ENCODE results near the gene C20orf202. TPM values are rescaled to one million over a fixed set of nuclear protein-coding genes. Genes with fewer than 3 reads are reported as not detected.
"Not testable (repeated sequence)": the region's sequence is repeated elsewhere in the genome, so short reads cannot be mapped to it uniquely, and the experiment has no call there.

Gene C20orf202
- polyA plus RNA-seq, 4 donors: 0.22 to 0.57 (median 0.36) TPM

DNA sequence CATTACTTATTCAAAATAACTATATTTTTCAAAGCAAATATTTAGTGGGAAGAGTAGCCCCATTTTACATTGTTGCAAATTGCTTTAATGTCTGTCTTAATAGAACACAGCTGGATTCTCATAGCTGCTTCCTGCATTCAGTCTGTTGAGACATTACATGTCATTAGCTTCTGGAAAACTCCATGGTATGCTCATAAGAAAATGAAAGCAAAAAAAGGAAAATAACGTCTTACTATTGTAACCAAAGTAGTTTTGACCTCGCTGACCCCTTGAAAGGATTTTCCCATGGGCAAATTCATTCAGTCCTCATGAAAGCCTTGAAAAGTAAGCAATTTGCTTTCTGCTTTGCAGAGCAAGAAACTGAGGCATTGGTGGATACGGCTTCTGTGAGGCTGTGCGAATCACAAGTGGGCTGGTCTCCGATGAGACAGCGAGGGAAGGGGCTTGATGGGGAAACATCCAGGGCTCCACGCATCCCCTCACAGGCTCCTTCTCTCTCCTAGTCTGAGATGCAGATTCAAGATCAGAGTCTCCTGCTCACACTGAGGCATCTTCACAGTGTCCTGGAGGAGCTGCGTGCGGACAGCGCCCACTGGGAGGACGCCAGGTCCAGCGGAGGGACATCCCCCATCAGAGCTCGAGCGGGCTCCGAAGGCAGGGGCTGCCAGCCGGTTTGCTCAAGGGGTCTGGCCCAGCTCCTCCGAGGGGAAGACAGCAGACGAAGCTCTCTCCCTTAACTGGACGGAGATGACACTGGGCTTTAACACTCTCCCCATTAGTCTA, 3.3 kb downstream of the C20orf202 start:
- DNase-seq (ENCODE audit: low read depth in 4 of 4, low spot score in 2 of 4): no peak

DNA sequence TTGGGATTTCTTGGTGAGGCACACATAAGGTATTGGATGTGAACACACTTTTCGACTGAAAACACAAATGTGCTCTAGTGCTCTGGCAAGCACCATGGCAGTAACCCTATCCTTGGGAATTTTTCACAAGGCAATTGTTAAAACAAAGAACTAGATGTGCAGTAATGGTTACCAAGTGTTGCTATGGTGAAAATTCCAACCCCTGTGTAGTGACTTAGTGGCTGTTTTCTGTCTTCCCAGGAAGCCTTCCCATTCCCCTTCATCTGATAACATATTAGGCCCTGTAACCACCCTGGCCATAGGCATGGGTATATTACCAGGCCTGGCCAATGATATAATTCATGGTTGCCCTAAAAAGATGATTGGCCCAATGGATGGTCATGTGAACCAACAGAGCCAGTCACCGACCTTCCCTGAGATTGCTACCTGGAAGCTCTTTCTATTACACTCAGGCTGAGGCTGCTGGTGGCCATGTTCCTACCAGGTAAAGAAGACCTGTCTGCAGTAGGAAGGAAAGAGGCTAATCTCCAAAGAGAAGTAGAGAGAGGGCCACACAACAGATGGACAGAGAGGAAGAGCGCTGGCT, 4.1 kb downstream of the C20orf202 start:
- DNase-seq (ENCODE audit: low read depth in 4 of 4, low spot score in 2 of 4): no peak

GRCh38 chr20:1209447-1210387, 6.5 kb downstream of the C20orf202 start:
- no peak for DNase-seq (ENCODE audit: low read depth in 4 of 4, low spot score in 2 of 4)

DNA sequence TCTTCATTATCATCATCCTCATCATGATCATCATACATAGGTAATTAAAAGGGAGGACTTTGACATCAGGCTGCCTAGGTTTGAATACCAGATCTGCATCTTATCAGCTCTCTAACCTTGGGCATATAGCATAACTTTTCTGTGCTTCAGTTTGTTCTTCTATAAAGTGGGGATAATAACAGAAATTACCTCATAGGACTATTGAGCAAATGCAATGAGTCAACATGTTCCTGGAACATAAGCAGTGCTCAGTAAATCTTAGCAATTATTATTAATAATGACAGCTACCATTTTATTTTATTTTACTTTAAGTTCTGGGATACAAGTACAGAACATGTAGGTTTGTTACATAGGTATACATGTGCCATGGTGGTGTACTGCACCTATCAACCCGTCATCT, 7.2 kb downstream of the C20orf202 start:
- DNase-seq (ENCODE audit: low read depth in 4 of 4, low spot score in 2 of 4): no peak

DNA sequence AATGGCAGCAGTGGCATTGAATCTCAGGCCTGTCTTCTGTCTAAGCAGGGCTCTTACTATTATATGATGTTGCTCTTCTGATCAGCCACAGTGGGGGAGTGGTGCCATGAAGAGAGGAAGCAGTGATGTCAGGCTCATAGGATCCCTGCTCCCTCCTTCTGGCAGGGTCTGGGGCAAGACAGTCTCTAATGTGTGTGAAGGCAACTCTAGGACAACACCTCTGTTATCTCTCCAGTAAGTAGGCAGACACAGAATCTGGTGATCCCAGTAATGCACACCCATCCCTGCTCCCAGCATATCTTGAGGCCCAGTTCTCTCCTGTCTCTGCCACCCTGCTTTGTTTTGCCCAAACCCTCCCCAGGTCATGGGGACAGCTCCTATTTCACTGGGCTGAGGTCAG, 8.8 kb downstream of the C20orf202 start:
- no peak for DNase-seq (ENCODE audit: low read depth in 4 of 4, low spot score in 2 of 4)

GRCh38 chr20:1212607-1213396, 9.5 kb downstream of the C20orf202 start:
- peak in 2 of 4 donors; percentile 29 to 43 for DNase-seq (ENCODE audit: low read depth in 4 of 4, low spot score in 2 of 4)

DNA sequence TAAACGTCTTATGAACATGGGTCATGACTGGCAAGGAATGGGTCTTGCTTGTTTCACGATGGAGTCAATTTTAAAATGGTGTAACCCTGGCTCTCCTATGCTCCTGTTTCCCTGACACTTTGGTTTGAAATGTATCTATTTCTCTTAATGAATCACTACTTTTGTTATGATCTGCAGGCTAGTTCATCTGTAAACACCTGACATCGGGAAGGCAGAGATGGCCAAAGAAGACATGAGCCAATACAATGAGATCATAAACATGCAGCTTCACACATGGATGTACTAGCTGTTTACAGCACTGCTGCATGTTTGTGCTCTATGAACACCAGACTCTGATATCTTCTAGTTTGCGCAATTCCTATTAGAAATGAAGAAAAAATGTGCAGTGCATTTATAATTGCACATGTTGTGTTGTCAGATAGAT, 11.6 kb downstream of the C20orf202 start:
- no peak for DNase-seq (ENCODE audit: low read depth in 4 of 4, low spot score in 2 of 4)

DNA sequence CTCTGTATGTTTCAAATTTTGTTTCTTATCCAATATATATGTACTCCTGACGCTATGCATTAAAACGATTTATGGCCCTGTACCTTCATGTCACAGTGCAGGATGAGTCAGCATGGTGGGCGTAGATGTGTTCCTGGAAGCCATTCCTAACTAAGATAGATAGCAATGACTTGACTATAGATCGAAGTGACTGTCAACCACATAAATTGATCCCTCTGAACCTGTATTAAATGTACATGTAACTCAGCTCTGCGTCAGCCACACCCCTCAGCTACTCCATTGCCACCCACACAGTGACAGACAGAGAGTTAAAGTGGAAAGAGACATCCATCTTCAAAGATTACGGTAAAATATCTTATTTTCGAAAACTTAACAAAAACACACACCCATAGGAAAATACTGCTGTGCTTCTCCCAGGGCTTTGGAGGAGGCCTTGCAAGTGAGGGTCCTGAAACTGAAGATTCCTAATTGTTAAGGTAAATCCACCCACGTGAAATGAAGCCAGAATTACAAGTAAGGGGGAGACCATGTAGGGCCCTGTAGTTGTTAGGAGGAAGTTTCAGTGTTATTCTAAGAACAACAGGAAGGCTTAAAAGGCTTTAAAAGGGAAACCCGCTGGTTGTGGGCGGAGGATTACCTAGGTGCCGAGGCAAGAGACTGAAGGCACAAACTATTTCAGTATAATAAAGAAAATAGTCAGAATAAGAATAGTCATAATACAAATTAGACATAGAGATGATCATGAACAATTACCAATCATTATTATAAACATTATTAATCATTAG, 12.3 kb downstream of the C20orf202 start:
- no peak for DNase-seq (ENCODE audit: low read depth in 4 of 4, low spot score in 2 of 4)

GRCh38 chr20:1216527-1217427, 13.5 kb downstream of the C20orf202 start:
- DNase-seq (ENCODE audit: low read depth in 4 of 4, low spot score in 2 of 4): not testable (repeated sequence)

- not testable (repeated sequence) for DNase-seq (ENCODE audit: low read depth in 4 of 4, low spot score in 2 of 4)
Measured at GRCh38 chr20:1222750-1223149, 19.5 kb downstream of the C20orf202 start.

DNA sequence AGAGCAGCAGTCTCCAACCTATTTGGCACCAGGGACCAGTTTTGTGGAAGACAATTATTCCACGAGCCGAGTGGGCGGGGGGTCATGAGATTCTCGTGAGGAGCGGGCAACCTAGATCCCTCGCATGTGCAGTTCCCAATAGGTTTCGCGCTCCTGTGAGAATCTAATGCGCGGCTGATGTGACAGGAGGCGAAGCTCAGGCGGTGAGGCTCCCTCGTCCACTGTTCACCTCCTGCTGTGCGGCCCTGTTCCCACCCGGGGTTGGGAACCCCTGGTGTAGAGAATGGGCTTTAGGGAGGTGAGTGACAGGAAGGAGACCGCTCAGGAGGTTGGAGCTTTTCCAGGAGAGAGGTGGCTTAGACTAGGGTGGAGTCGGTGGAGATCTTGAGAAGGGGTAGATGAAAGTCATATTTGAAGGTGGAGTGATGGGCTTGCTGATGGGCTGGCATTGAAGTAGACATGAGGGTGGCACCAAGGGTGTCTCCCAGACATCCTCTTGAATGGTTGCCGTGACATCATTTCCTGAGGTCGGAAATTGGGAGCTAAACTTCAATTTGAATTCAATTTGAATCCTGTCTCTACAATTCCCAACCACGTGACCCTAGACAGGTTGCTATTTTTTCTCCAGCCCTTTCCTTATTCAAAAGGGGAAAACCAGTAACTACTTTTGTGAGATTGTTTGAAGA, 21.1 kb downstream of the C20orf202 start:
- no peak for DNase-seq (ENCODE audit: low read depth in 4 of 4, low spot score in 2 of 4)

- DNase-seq (ENCODE audit: low read depth in 4 of 4, low spot score in 2 of 4): no peak
Measured at GRCh38 chr20:1225263-1225782, 22.1 kb downstream of the C20orf202 start.

DNA sequence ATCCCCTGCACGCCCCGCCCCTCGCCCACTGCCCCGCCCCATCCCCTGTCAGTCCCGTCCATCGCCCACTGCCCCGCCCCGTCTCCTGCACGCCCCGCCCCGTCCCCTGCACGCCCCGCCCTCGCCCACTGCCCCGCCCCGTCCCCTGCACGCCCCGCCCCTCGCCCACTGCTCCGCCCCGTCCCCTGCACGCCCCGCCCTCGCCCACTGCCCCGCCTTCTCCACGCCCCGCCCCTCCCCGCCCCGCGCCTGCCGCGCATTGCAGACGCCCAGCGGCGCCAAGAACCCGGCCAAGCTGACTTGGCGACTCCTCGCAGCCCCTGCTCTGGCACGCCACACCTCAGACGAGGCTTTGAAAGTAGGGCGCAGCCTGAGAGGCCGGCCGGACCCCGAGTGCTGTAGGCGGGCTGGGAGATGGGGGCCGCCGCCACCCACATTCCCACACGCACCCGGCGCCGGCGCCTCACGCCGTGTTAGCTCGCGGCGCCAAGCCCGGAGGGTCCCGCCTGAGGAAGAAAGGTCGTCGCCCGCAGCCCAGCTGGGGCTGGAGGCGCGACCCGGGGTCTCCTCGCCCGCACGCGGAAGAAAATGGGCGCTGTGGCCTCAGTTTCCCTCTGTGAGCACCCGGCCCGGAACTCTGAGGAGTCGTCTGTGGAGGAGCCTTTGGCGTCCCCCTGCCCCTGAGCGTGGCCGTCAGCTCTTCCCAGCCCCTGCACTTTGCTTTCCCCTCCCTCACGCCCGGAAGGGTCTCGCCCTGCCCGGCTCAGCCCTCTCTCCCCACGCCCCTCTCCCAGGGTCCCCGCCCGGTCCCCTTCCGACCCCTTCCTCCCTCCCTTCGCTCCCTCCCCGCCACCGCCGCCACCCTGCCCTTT, 22.8 kb downstream of the C20orf202 start, which contains the start of gene RAD21L1:
Gene RAD21L1, plus strand, starts transcription at position 262 of the 872 bp plus-strand sequence. CDS start 2,410 bp downstream, outside the sequence.
- peak in 1 of 4 donors; percentile 19 for DNase-seq (ENCODE audit: low read depth in 4 of 4, low spot score in 2 of 4)

DNA sequence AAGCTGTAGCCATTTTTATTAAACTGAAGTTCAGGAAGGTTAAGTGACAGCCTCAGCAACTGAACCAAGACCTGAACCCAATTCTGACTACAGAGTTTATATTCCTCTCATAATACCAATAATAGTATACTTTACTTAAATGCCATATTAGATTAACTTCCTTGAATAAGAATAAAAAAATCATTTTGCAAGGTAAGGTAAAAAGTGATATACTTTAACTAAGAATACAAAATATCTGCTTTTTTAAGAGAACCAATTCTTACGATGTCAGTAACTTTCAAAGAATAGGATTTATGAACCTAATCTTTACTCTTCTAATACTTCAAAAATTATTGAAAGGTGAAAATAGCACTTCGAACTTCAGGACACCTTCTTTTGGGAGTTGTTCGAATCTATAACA, 26.3 kb downstream of the C20orf202 start:
- no peak for DNase-seq (ENCODE audit: low read depth in 4 of 4, low spot score in 2 of 4)

DNA sequence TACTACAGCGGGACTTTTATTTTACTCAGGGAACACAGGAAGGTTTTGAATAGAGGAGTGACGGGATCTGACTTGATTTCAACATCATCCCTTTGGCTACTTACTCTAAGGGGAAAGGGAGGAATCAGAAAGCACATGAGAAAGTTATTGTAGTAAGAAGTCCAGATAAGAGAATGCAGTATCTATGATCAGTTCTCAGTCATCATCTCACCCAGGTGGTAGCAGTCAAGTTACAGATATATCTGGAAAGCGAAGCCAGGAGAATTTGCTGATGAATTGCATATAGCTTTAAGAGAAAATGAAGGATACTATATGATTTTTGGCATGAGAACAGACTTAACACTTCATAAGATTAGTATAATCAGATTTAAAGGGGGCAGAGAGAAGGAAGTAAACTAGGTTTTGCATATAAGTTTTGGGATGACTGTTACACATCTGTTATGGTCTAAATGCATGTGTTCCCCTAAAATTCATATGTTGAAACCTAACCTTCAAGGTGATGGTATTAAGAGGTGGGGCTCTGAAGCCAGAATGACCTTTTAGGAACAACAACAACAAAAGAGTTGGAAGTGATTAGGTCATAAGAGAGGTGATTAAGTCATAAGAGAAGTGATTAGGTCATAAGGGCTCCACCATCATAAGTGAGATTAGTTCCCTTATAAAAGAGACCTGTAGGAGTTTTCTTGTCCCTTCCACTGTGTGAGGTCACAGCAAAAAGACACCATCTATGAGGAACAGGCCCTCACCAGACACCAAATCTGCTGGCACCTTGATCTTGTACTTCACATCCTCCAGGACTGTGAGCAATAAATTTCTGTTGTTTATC, 29.2 kb downstream of the C20orf202 start:
- no peak for DNase-seq (ENCODE audit: low read depth in 4 of 4, low spot score in 2 of 4)

DNA sequence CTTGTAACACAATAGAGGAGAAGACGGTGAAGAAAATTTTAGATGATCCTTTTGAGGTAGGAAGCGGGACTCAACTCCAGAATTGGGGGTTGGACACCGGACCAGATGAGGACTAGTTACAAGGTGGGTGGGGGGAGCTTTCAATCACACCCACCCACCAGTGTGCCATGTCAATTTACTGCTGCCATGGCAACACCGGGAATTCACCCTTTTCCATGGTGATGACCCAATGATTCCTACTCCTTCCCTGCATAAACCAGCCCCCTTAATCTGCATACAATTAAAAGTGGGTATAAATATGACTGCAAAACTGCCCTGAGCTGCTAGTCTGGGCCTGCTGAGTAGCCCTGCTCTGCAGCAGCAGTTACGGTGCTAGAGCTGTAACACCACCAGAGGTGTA, 37.3 kb downstream of the C20orf202 start:
- DNase-seq (ENCODE audit: low read depth in 4 of 4, low spot score in 2 of 4): no peak
